CD4-positive, alpha-beta T cell treated with Interleukin-1 beta for 1 hour (primary cell): ENCODE measurements around the gene KAT14.
"Not testable (repeated sequence)": the region's sequence is repeated elsewhere in the genome, so short reads cannot be mapped to it uniquely, and the experiment has no call there.

Experiments
- DNase-seq, 2 donors: peaks; one replicate each; pipeline ENCODE4 v3.0.0-alpha.2; 2020 to 2022

Gene KAT14

GRCh38 chr20:18165553-18165952 is 27.9 kb downstream of the KAT14 start:
- no peak for DNase-seq

- DNase-seq, result no peak
Measured at GRCh38 chr20:18166241-18166881, 28.7 kb downstream of the KAT14 start.

- DNase-seq, result no peak
Measured at GRCh38 chr20:18166950-18167349, 29.3 kb downstream of the KAT14 start.

- DNase-seq, result no peak
Measured at GRCh38 chr20:18172379-18172778, 34.7 kb downstream of the KAT14 start.

GRCh38 chr20:18174906-18175683 is 37.4 kb downstream of the KAT14 start:
- no peak for DNase-seq

- DNase-seq, result no peak
Measured at GRCh38 chr20:18176318-18176785, 38.7 kb downstream of the KAT14 start.

- DNase-seq, result not testable (repeated sequence)
Measured at GRCh38 chr20:18180366-18180765, 42.7 kb downstream of the KAT14 start.

GRCh38 chr20:18180815-18181214 is 43.2 kb downstream of the KAT14 start:
- DNase-seq, result no peak

- DNase-seq, result no peak
Measured at GRCh38 chr20:18187020-18187419, 49.4 kb downstream of the KAT14 start.

- DNase-seq, result no peak
Measured at GRCh38 chr20:18188434-18188833, 50.8 kb downstream of the KAT14 start.

GRCh38 chr20:18190338-18191233 is 52.9 kb downstream of the KAT14 start:
- DNase-seq, result no peak

GRCh38 chr20:18191306-18191705 is 53.6 kb downstream of the KAT14 start:
- no peak for DNase-seq

GRCh38 chr20:18194461-18194860 is 56.8 kb downstream of the KAT14 start:
- DNase-seq, result not testable (repeated sequence)

- DNase-seq, result no peak
Measured at GRCh38 chr20:18195931-18196330, 58.3 kb downstream of the KAT14 start.

GRCh38 chr20:18197382-18198070 is 59.9 kb downstream of the KAT14 start:
- DNase-seq, result no peak

- DNase-seq, result no peak
Measured at GRCh38 chr20:18202966-18203365, 65.3 kb downstream of the KAT14 start.

GRCh38 chr20:18203700-18204099 is 66.0 kb downstream of the KAT14 start:
- DNase-seq, result not testable (repeated sequence)

- DNase-seq, result no peak
Measured at GRCh38 chr20:18213002-18213401, 75.3 kb downstream of the KAT14 start.

- no peak for DNase-seq
Measured at GRCh38 chr20:18215566-18215965, 77.9 kb downstream of the KAT14 start.

GRCh38 chr20:18218280-18218679 is 80.6 kb downstream of the KAT14 start:
- no peak for DNase-seq

GRCh38 chr20:18223409-18223808 is 85.7 kb downstream of the KAT14 start:
- DNase-seq, result no peak

GRCh38 chr20:18224968-18225568 is 87.4 kb downstream of the KAT14 start:
- DNase-seq, result no peak
